PC-9 (cell line): ENCODE measurements around the gene LENG9.

ENCODE experiments used
- EZH2 ChIP-seq: fragments of 200-600 bp; sonication (generic); IDR thresholded peaks from 2 replicates; pipeline ENCODE4 v1.8.0; 2017; ENCODE audit warnings: antibody characterized with exemption, low read depth
- TF ChIP-seq, protein P1 (sequence below): fragments of 200-600 bp; sonication (generic); conservative IDR thresholded peaks from 2 replicates; pipeline ENCODE4 v1.6.1; 2017; ENCODE audit warnings: mixed run types, antibody characterized with exemption, mild to moderate bottlenecking, moderate library complexity

- TF ChIP-seq, protein P1, sequence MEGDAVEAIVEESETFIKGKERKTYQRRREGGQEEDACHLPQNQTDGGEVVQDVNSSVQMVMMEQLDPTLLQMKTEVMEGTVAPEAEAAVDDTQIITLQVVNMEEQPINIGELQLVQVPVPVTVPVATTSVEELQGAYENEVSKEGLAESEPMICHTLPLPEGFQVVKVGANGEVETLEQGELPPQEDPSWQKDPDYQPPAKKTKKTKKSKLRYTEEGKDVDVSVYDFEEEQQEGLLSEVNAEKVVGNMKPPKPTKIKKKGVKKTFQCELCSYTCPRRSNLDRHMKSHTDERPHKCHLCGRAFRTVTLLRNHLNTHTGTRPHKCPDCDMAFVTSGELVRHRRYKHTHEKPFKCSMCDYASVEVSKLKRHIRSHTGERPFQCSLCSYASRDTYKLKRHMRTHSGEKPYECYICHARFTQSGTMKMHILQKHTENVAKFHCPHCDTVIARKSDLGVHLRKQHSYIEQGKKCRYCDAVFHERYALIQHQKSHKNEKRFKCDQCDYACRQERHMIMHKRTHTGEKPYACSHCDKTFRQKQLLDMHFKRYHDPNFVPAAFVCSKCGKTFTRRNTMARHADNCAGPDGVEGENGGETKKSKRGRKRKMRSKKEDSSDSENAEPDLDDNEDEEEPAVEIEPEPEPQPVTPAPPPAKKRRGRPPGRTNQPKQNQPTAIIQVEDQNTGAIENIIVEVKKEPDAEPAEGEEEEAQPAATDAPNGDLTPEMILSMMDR: no peak
- no peak for TF ChIP-seq EZH2
Observed at GRCh38 chr19:54454781-54455675, 8.6 kb downstream of the LENG9 start.
